Measurements from ENCODE around the gene TBC1D9B.
A peak's percentile ranks its signal among the peaks of the same experiment; 100 is the strongest.

The TBC1D9B gene

GRCh38 chr5:179889885-179890284 is 17.8 kb downstream of the TBC1D9B start:
- in situ Hi-C loops (cut with MboI; ENCODE audit: low pct_unique_long_range_greater_than_20kb, low sequenced_read_pairs): no loop called here
- no peak for DNase-seq

- in situ Hi-C loops (cut with MboI; ENCODE audit: low pct_unique_long_range_greater_than_20kb, low sequenced_read_pairs): no loop called here
- no peak for DNase-seq
Observed at GRCh38 chr5:179887802-179888201, 19.9 kb downstream of the TBC1D9B start.

GRCh38 chr5:179887095-179887494 is 20.6 kb downstream of the TBC1D9B start:
- no peak for DNase-seq
- in situ Hi-C loops (cut with MboI; ENCODE audit: low pct_unique_long_range_greater_than_20kb, low sequenced_read_pairs): no loop called here

- DNase-seq: no peak
- in situ Hi-C loops (cut with MboI; ENCODE audit: low pct_unique_long_range_greater_than_20kb, low sequenced_read_pairs): no loop called here
Observed at GRCh38 chr5:179886190-179886911, 21.3 kb downstream of the TBC1D9B start.

- DNase-seq: no peak
- in situ Hi-C loops (cut with MboI; ENCODE audit: low pct_unique_long_range_greater_than_20kb, low sequenced_read_pairs): no loop called here
Observed at GRCh38 chr5:179885491-179886090, 22.1 kb downstream of the TBC1D9B start.

- DNase-seq: no peak
- in situ Hi-C loops (cut with MboI; ENCODE audit: low pct_unique_long_range_greater_than_20kb, low sequenced_read_pairs): no loop called here
Observed at GRCh38 chr5:179883163-179883562, 24.5 kb downstream of the TBC1D9B start.

GRCh38 chr5:179882338-179882737 is 25.4 kb downstream of the TBC1D9B start:
- DNase-seq: no peak
- in situ Hi-C loops (cut with MboI; ENCODE audit: low pct_unique_long_range_greater_than_20kb, low sequenced_read_pairs): no loop called here

GRCh38 chr5:179880848-179881590 is 26.7 kb downstream of the TBC1D9B start:
- DNase-seq: no peak
- in situ Hi-C loops (cut with MboI; ENCODE audit: low pct_unique_long_range_greater_than_20kb, low sequenced_read_pairs): no loop called here

- in situ Hi-C loops (cut with MboI; ENCODE audit: low pct_unique_long_range_greater_than_20kb, low sequenced_read_pairs): no loop called here
- DNase-seq: no peak
Observed at GRCh38 chr5:179880066-179880650, 27.5 kb downstream of the TBC1D9B start.

- DNase-seq: no peak
- in situ Hi-C loops (cut with MboI; ENCODE audit: low pct_unique_long_range_greater_than_20kb, low sequenced_read_pairs): no loop called here
Observed at GRCh38 chr5:179879690-179880010, 28.0 kb downstream of the TBC1D9B start.

GRCh38 chr5:179879003-179879689 is 28.6 kb downstream of the TBC1D9B start:
- in situ Hi-C loops (cut with MboI; ENCODE audit: low pct_unique_long_range_greater_than_20kb, low sequenced_read_pairs): no loop called here
- DNase-seq: no peak

- no peak for DNase-seq
- in situ Hi-C loops (cut with MboI; ENCODE audit: low pct_unique_long_range_greater_than_20kb, low sequenced_read_pairs): no loop called here
Observed at GRCh38 chr5:179878222-179879002, 29.3 kb downstream of the TBC1D9B start.

- DNase-seq: peak; percentile 28
- in situ Hi-C loops (cut with MboI; ENCODE audit: low pct_unique_long_range_greater_than_20kb, low sequenced_read_pairs): no loop called here
Observed at GRCh38 chr5:179876610-179876952, 31.1 kb downstream of the TBC1D9B start.

- no peak for DNase-seq
- in situ Hi-C loops (cut with MboI; ENCODE audit: low pct_unique_long_range_greater_than_20kb, low sequenced_read_pairs): no loop called here
Observed at GRCh38 chr5:179875741-179876609, 31.7 kb downstream of the TBC1D9B start.

GRCh38 chr5:179874536-179875292 is 33.0 kb downstream of the TBC1D9B start:
- DNase-seq: no peak
- in situ Hi-C loops (cut with MboI; ENCODE audit: low pct_unique_long_range_greater_than_20kb, low sequenced_read_pairs): no loop called here

GRCh38 chr5:179874136-179874535 is 33.6 kb downstream of the TBC1D9B start:
- in situ Hi-C loops (cut with MboI; ENCODE audit: low pct_unique_long_range_greater_than_20kb, low sequenced_read_pairs): no loop called here
- no peak for DNase-seq

GRCh38 chr5:179873588-179874110 is 34.0 kb downstream of the TBC1D9B start:
- in situ Hi-C loops (cut with MboI; ENCODE audit: low pct_unique_long_range_greater_than_20kb, low sequenced_read_pairs): no loop called here
- DNase-seq: no peak
